SKM-1 (cell line): ENCODE measurements around the gene FAM83F.
A peak's percentile ranks its signal among the peaks of the same experiment; 100 is the strongest.
"Not testable (repeated sequence)": the region's sequence is repeated elsewhere in the genome, so short reads cannot be mapped to it uniquely, and the experiment has no call there.

Source experiments
- DNase-seq: peaks from one replicate; lab custom pipeline; 2025; ENCODE audit not compliant: unreplicated experiment; lab: John Stamatoyannopoulos, UW

FAM83F gene

GRCh38 chr22:40014667-40015248, 20.0 kb downstream of the FAM83F start:
- DNase-seq = no peak

GRCh38 chr22:40015358-40015976, 20.7 kb downstream of the FAM83F start:
- DNase-seq = no peak

- DNase-seq = no peak
These were observed 23.3 kb downstream of the FAM83F start for GRCh38 chr22:40018051-40018450.

- no peak for DNase-seq
These were observed 24.3 kb downstream of the FAM83F start for GRCh38 chr22:40019100-40019499.

DNA sequence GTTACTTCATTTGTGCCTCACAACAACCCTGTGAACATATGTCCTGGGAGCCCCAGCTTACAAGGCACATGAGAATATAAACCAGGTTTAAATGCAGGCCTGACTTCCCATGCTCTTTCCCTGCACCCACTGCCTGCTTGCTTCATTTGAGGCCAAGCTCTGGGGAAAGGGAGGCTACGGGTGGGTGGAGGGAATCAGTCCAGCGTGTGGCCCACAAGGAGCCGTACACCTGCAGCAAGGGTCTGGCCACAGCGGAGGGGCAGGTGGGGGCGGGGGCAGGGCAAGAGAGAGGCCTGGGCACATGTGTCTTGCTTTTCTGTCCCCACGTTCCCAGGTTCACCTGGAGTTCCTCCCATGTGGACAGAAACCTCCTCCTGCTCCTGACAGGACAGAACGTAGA, 26.2 kb downstream of the FAM83F start:
- no peak for DNase-seq

DNA sequence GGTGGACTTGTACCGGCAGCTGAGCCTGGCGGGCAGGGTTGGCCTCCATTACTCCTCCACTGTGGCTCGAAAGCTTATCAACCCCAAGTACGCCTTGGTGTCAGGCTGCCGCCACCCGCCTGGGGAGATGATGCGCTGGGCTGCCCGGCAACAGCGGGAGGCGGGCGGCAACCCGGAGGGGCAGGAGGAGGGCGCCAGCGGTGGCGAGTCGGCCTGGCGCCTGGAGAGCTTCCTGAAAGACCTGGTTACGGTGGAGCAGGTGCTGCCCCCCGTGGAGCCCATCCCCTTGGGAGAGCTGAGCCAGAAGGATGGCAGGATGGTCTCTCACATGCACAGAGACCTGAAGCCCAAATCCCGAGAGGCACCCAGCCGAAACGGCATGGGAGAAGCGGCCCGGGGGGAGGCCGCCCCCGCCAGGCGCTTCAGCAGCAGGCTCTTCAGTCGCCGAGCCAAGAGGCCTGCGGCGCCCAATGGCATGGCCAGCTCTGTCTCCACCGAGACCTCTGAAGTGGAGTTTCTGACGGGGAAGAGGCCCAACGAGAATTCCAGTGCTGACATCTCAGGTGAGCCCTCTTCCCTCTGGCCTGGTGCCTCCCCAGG, 26.7 kb downstream of the FAM83F start:
- DNase-seq = no peak

DNA sequence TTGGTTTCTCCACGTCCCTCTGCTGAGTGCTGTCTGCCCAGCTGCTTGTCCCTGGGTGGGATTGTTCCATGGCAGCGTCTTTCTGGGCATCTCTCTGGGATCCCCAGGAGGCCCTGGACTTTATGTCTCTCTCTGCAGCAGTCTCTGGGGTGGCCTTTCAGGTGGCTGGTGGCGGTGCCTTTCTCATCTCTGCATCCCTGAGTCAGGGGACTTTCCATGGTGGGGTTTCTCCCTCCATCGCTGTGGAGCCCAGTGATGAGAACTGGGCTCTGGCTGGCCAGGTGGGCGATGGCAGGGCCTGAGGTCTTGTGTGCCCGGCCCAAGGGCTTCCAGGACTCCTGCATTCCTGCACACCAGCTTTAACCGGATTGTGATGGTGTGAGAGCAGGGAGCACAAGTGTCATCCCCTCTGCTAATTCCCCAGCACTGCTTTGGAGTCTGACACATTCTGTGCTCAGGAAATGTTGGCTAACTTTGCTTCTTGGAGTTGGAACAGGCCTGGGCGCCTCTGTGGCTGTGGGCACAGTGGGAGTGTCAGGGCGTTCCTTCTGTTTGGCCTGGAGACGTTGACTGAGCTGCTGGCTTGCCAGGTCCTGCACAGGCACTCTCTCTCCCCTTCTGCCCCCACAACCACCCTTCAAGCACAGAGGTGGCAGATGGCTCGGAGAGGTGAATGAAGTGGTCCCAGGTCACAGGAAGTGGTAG, 27.9 kb downstream of the FAM83F start:
- DNase-seq = no peak

DNA sequence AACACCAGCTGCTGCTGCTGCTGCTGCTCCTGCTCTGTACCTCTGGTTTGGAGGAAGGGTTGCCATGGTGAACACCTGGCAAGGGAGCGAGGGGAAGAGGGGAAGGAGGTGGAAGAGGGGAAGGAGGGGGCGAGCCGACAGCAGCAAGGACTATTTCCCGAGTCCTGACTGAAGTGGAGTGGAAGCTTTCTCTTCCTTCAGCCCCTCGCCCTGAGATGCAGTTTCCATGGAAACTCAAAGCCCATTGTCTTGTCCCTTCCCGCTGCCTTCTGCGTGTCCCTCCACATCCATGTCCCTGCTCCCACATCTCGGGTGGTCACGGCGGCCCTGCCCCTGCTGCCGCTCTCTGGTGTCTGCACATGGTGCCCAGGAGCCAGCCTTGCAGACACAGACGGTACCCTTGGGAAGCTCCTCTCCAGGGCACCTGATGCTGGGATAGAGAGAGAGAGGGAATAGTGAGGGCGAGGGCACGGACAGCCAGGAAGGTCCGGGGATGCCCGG, 28.6 kb downstream of the FAM83F start:
- DNase-seq = no peak

- DNase-seq = peak; percentile 82
These were observed 29.7 kb downstream of the FAM83F start for GRCh38 chr22:40024201-40025061.

DNA sequence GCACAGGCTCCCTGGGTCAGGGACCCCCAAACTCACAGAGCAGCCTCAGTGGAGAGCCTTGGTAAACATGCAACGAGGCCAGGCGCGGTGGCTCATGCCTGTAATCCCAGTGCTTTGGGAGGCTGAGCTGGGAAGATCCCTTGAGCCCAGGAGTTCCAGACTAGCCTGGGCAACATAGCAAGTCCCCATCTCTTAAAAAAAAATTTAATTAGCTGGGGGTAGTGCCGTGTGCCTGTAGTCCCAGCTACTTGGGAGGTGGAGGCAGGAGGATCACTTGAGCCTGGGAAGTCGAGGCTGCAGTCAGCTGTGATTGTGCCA, 30.3 kb downstream of the FAM83F start:
- DNase-seq = not testable (repeated sequence)

GRCh38 chr22:40025856-40026255, 31.1 kb downstream of the FAM83F start:
- DNase-seq = no peak

GRCh38 chr22:40026641-40027040, 31.9 kb downstream of the FAM83F start:
- DNase-seq = no peak

- DNase-seq = no peak
These were observed 32.7 kb downstream of the FAM83F start for GRCh38 chr22:40027191-40028097.

GRCh38 chr22:40028098-40028425, 33.3 kb downstream of the FAM83F start:
- no peak for DNase-seq

DNA sequence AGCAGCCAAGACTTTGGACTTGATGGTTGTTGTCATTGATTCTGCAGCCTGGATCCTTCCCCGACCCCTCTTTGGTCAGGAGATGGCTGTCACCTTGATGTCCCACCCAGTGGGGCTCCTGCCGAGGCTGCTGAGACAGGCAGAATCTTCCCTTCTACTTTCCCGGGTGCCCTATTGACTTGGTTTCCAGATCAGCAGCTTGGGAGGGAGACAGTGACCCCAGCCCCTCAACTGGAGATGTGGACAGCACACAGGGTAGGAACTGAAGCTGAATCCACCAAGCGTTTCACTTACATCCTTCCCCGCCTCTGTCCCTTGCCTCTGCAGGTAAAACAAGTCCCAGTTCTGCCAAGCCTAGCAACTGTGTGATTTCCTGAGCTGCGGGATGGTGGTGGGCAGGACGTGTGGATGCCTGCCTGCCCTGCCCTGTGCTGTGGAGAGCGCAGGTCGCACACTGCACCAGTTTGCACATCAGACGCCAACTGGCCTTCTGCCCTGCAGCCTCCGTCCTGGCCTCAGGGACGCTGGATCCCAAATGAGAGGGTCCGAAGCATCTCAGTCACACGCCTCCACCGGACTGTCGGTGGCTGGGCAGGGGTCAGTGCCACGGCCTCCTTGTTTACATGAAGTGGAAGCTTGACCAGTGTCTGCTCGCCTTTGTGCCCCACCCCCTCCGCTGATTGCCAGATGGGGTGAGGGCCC, 34.6 kb downstream of the FAM83F start:
- DNase-seq = no peak

DNA sequence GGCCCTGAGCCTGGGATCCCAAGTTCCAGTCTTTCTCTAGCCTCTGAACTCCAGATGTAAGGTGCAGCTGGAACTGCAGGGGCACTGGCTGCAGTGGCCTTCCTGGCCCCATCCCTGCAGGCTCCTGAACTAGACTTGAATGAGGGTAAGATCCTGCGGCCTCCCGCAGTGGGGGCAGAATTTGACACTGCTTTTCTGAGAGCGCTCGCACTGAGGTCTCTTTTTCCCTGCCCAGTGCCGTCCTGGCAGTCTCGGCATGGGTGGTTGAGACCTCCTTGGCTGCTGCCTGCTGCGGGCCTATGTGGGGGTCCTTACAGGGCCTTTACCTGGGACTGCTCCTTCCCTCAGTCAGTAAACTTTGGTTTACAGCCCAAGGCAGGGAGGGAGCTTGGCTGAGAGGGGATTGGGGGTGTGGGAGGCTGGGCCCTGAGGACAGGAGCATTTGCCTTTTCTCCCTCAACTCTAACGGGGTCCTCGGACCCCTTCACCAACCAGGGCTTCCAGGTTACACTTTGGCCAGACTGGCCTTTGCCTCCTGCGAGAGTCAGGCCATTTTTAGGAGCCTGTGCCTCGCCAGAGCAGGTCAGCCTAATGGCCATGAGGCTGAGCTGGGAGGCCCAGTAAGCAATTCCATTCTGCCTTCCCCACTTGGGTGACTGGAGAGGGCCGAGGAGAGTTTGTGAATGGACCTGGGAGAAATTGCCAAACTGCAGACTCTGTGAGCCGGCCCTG, 35.4 kb downstream of the FAM83F start:
- DNase-seq = no peak

DNA sequence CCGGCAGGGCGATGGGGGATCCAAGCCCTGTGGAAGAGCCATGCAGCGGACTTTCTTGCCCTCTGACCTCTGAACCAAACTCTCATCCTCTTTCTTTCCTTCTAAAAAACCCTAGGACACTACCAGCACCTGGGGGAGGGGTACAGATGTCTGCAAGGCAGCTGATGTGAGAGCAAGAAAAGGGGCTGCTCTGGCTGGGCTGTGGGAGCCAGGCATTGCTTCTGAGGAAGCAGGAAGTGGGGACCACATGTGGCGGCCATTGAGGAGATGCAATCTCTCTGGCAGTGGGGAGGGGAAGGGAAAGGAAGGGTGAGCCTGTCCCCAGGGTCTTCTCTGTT, 36.0 kb downstream of the FAM83F start:
- DNase-seq = no peak

GRCh38 chr22:40031766-40032470, 37.2 kb downstream of the FAM83F start:
- no peak for DNase-seq
